HEK293 (cell line): ENCODE results near the gene TRMT1.

ENCODE experiments used
- BCL11B ChIP-seq: fragments of 450-650 bp; formaldehyde crosslinking; IDR thresholded peaks from 2 replicates; pipeline ENCODE4 v1.5.1; 2016; ENCODE audit warnings: low read depth, missing biosample characterization, missing genetic modification characterization
- HOXD13 ChIP-seq: sonication (generic); formaldehyde crosslinking; IDR thresholded peaks from 2 replicates; pipeline ENCODE4 v1.8.0; 2022; ENCODE audit warnings: missing genetic modification reagents, borderline replicate concordance
- KLF10 ChIP-seq: fragments of 450-650 bp; IDR thresholded peaks from 2 replicates; pipeline ENCODE4 v1.5.1; 2018; ENCODE audit warnings: missing biosample characterization, mild to moderate bottlenecking, missing genetic modification characterization
- KLF8 ChIP-seq: fragments of 450-650 bp; formaldehyde crosslinking; IDR thresholded peaks from 2 replicates; pipeline ENCODE4 v1.5.1; 2016; ENCODE audit warnings: missing biosample characterization, missing genetic modification characterization
- MYNN ChIP-seq: fragments of 450-650 bp; formaldehyde crosslinking; IDR thresholded peaks from 2 replicates; pipeline ENCODE4 v1.5.1; 2016; ENCODE audit warnings: missing biosample characterization, missing genetic modification characterization, borderline replicate concordance
- OVOL3 ChIP-seq: fragments of 450-650 bp; formaldehyde crosslinking; IDR thresholded peaks from 2 replicates; pipeline ENCODE4 v1.5.1; 2016; ENCODE audit warnings: missing biosample characterization, missing genetic modification characterization
- WT1 ChIP-seq: fragments of 450-650 bp; formaldehyde crosslinking; IDR thresholded peaks from 2 replicates; pipeline ENCODE4 v1.5.1; 2016; ENCODE audit warnings: missing biosample characterization, missing genetic modification characterization
- YY1 ChIP-seq: fragments of 450-650 bp; formaldehyde crosslinking; IDR thresholded peaks from 2 replicates; pipeline ENCODE4 v1.5.1; 2018; ENCODE audit warnings: missing biosample characterization, missing genetic modification characterization
- ZIC2 ChIP-seq: fragments of 450-650 bp; formaldehyde crosslinking; IDR thresholded peaks from 2 replicates; pipeline ENCODE4 v1.5.1; 2016; ENCODE audit warnings: missing biosample characterization, missing genetic modification characterization
- ZNF366 ChIP-seq: fragments of 450-650 bp; formaldehyde crosslinking; conservative IDR thresholded peaks from 2 replicates; pipeline ENCODE4 v1.5.1; 2016; ENCODE audit warnings: missing biosample characterization, missing genetic modification characterization
- ZNF423 ChIP-seq: fragments of 450-650 bp; formaldehyde crosslinking; IDR thresholded peaks from 2 replicates; pipeline ENCODE4 v1.5.1; 2016; ENCODE audit warnings: missing biosample characterization, missing genetic modification characterization
- ZNF48 ChIP-seq: fragments of 450-650 bp; formaldehyde crosslinking; IDR thresholded peaks from 2 replicates; pipeline ENCODE4 v1.5.1; 2016; ENCODE audit warnings: missing biosample characterization, missing genetic modification characterization
- ZNF555 ChIP-seq: fragments of 450-650 bp; formaldehyde crosslinking; conservative IDR thresholded peaks from 2 replicates; pipeline ENCODE4 v1.5.1; 2017; ENCODE audit warnings: missing biosample characterization, mild to moderate bottlenecking, missing genetic modification characterization, inconsistent platforms
- ZNF596 ChIP-seq: fragments of 450-650 bp; IDR thresholded peaks from 2 replicates; pipeline ENCODE4 v1.5.0; 2018; ENCODE audit warnings: missing biosample characterization, mild to moderate bottlenecking, missing genetic modification characterization, moderate library complexity
- ZNF791 ChIP-seq: fragments of 450-650 bp; formaldehyde crosslinking; IDR thresholded peaks from 2 replicates; pipeline ENCODE4 v1.5.1; 2016; ENCODE audit warnings: missing biosample characterization, missing genetic modification characterization
- ZNF830 ChIP-seq: fragments of 450-650 bp; IDR thresholded peaks from 2 replicates; pipeline ENCODE4 v1.5.0; 2018; ENCODE audit warnings: missing biosample characterization, missing genetic modification characterization, low read depth, mild to moderate bottlenecking, moderate library complexity
- ZSCAN23 ChIP-seq: fragments of 450-650 bp; formaldehyde crosslinking; IDR thresholded peaks from 2 replicates; pipeline ENCODE4 v1.5.1; 2016; ENCODE audit warnings: missing biosample characterization, missing genetic modification characterization
- ZSCAN30 ChIP-seq: fragments of 450-650 bp; IDR thresholded peaks from 2 replicates; pipeline ENCODE4 v1.5.1; 2018; ENCODE audit warnings: missing biosample characterization, mild to moderate bottlenecking, missing genetic modification characterization, moderate library complexity
- TF ChIP-seq, protein P1 (sequence below): fragments of 450-650 bp; formaldehyde crosslinking; IDR thresholded peaks from 2 replicates; pipeline ENCODE4 v1.5.1; 2016; ENCODE audit warnings: missing biosample characterization, missing genetic modification characterization, borderline replicate concordance
- TF ChIP-seq, protein P2 (sequence below): fragments of 450-650 bp; formaldehyde crosslinking; IDR thresholded peaks from 2 replicates; pipeline ENCODE4 v1.5.1; 2016; ENCODE audit warnings: missing biosample characterization, missing genetic modification characterization
- TF ChIP-seq, protein P3 (sequence below): fragments of 450-650 bp; formaldehyde crosslinking; IDR thresholded peaks from 2 replicates; pipeline ENCODE4 v1.5.1; 2017; ENCODE audit warnings: missing biosample characterization, missing genetic modification characterization
- TF ChIP-seq, protein P4 (sequence below): fragments of 450-650 bp; formaldehyde crosslinking; IDR thresholded peaks from 2 replicates; pipeline ENCODE4 v1.5.1; 2016; ENCODE audit warnings: missing biosample characterization, missing genetic modification characterization
- TF ChIP-seq, protein P5 (sequence below): fragments of 450-650 bp; formaldehyde crosslinking; IDR thresholded peaks from 2 replicates; pipeline ENCODE4 v1.5.1; 2016; ENCODE audit warnings: missing biosample characterization, missing genetic modification characterization
- TF ChIP-seq, protein P6 (sequence below): fragments of 450-650 bp; formaldehyde crosslinking; IDR thresholded peaks from 2 replicates; pipeline ENCODE4 v1.5.1; 2016; ENCODE audit warnings: missing biosample characterization, missing genetic modification characterization
- TF ChIP-seq, protein P7 (sequence below): fragments of 450-650 bp; formaldehyde crosslinking; IDR thresholded peaks from 2 replicates; pipeline ENCODE4 v1.5.1; 2016; ENCODE audit warnings: missing biosample characterization, missing genetic modification characterization
- TF ChIP-seq, protein P8 (sequence below): fragments of 450-650 bp; formaldehyde crosslinking; IDR thresholded peaks from 2 replicates; pipeline ENCODE4; 2016; ENCODE audit warnings: missing biosample characterization, missing genetic modification characterization

The TRMT1 gene

DNA sequence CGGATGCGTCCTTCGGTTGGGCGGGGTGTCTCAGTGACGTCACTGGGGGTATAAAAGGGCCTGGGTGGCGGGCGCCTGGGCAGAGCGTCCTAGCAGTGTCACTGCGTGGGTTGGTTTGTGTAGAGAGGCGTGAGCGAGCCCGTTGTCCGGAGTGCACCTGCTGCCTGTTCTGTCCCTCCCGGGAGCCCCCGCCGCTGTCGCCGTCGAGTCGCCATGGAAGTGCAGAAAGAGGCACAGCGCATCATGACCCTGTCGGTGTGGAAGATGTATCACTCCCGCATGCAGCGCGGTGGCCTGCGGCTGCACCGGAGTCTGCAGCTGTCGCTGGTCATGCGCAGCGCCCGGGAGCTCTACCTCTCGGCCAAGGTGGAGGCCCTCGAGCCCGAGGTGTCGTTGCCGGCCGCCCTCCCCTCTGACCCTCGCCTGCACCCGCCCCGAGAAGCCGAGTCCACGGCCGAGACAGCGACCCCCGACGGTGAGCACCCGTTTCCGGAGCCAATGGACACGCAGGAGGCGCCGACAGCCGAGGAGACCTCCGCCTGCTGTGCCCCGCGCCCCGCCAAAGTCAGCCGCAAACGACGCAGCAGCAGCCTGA, 36.5 kb upstream of the TRMT1 start (continued):
- TF ChIP-seq, protein P1, sequence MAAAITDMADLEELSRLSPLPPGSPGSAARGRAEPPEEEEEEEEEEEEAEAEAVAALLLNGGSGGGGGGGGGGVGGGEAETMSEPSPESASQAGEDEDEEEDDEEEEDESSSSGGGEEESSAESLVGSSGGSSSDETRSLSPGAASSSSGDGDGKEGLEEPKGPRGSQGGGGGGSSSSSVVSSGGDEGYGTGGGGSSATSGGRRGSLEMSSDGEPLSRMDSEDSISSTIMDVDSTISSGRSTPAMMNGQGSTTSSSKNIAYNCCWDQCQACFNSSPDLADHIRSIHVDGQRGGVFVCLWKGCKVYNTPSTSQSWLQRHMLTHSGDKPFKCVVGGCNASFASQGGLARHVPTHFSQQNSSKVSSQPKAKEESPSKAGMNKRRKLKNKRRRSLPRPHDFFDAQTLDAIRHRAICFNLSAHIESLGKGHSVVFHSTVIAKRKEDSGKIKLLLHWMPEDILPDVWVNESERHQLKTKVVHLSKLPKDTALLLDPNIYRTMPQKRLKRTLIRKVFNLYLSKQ (tag by site-specific recombination): 0 out of 2 replicates have a peak, but pooled peaks have one; percentile 22
- TF ChIP-seq WT1: peak; percentile 60; the same call in 1 of the 2 replicates
- TF ChIP-seq, protein P2, sequence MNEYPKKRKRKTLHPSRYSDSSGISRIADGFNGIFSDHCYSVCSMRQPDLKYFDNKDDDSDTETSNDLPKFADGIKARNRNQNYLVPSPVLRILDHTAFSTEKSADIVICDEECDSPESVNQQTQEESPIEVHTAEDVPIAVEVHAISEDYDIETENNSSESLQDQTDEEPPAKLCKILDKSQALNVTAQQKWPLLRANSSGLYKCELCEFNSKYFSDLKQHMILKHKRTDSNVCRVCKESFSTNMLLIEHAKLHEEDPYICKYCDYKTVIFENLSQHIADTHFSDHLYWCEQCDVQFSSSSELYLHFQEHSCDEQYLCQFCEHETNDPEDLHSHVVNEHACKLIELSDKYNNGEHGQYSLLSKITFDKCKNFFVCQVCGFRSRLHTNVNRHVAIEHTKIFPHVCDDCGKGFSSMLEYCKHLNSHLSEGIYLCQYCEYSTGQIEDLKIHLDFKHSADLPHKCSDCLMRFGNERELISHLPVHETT (tag by site-specific recombination): peak; percentile 81
- TF ChIP-seq KLF10: peak; percentile 74
- TF ChIP-seq ZIC2: peak; percentile 29; the same call in 1 of the 2 replicates
- 0 out of 2 replicates have a peak, but pooled peaks have one; percentile 33 for TF ChIP-seq HOXD13 (CRISPR knock-in tag)
- TF ChIP-seq, protein P3, sequence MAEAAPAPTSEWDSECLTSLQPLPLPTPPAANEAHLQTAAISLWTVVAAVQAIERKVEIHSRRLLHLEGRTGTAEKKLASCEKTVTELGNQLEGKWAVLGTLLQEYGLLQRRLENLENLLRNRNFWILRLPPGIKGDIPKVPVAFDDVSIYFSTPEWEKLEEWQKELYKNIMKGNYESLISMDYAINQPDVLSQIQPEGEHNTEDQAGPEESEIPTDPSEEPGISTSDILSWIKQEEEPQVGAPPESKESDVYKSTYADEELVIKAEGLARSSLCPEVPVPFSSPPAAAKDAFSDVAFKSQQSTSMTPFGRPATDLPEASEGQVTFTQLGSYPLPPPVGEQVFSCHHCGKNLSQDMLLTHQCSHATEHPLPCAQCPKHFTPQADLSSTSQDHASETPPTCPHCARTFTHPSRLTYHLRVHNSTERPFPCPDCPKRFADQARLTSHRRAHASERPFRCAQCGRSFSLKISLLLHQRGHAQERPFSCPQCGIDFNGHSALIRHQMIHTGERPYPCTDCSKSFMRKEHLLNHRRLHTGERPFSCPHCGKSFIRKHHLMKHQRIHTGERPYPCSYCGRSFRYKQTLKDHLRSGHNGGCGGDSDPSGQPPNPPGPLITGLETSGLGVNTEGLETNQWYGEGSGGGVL: 0 out of 2 replicates have a peak, but pooled peaks have one; percentile 28
- peak; percentile 69 for TF ChIP-seq YY1 (tag by site-specific recombination)
- TF ChIP-seq ZSCAN30: peak; percentile 49; the same call in 1 of the 2 replicates
- TF ChIP-seq ZSCAN23 (tag by site-specific recombination): peak; percentile 89; the same call in 1 of the 2 replicates
- TF ChIP-seq, protein P4, sequence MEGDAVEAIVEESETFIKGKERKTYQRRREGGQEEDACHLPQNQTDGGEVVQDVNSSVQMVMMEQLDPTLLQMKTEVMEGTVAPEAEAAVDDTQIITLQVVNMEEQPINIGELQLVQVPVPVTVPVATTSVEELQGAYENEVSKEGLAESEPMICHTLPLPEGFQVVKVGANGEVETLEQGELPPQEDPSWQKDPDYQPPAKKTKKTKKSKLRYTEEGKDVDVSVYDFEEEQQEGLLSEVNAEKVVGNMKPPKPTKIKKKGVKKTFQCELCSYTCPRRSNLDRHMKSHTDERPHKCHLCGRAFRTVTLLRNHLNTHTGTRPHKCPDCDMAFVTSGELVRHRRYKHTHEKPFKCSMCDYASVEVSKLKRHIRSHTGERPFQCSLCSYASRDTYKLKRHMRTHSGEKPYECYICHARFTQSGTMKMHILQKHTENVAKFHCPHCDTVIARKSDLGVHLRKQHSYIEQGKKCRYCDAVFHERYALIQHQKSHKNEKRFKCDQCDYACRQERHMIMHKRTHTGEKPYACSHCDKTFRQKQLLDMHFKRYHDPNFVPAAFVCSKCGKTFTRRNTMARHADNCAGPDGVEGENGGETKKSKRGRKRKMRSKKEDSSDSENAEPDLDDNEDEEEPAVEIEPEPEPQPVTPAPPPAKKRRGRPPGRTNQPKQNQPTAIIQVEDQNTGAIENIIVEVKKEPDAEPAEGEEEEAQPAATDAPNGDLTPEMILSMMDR (tag by site-specific recombination): peak; percentile 97
- no peak for TF ChIP-seq ZNF830 (tag by site-specific recombination)
- TF ChIP-seq, protein P5, sequence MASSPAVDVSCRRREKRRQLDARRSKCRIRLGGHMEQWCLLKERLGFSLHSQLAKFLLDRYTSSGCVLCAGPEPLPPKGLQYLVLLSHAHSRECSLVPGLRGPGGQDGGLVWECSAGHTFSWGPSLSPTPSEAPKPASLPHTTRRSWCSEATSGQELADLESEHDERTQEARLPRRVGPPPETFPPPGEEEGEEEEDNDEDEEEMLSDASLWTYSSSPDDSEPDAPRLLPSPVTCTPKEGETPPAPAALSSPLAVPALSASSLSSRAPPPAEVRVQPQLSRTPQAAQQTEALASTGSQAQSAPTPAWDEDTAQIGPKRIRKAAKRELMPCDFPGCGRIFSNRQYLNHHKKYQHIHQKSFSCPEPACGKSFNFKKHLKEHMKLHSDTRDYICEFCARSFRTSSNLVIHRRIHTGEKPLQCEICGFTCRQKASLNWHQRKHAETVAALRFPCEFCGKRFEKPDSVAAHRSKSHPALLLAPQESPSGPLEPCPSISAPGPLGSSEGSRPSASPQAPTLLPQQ (tag by site-specific recombination): peak; percentile 46
- TF ChIP-seq KLF8 (tag by site-specific recombination): peak; percentile 86
- TF ChIP-seq ZNF423 (tag by site-specific recombination): no peak
- TF ChIP-seq, protein P6, sequence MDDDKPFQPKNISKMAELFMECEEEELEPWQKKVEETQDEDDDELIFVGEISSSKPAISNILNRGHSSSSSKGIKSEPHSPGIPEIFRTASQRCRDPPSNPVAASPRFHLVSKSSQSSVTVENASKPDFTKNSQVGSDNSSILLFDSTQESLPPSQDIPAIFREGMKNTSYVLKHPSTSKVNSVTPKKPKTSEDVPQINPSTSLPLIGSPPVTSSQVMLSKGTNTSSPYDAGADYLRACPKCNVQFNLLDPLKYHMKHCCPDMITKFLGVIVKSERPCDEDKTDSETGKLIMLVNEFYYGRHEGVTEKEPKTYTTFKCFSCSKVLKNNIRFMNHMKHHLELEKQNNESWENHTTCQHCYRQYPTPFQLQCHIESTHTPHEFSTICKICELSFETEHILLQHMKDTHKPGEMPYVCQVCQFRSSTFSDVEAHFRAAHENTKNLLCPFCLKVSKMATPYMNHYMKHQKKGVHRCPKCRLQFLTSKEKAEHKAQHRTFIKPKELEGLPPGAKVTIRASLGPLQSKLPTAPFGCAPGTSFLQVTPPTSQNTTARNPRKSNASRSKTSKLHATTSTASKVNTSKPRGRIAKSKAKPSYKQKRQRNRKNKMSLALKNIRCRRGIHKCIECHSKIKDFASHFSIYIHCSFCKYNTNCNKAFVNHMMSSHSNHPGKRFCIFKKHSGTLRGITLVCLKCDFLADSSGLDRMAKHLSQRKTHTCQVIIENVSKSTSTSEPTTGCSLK (tag by site-specific recombination): no peak
- no peak for TF ChIP-seq ZNF555 (tag by site-specific recombination)
- TF ChIP-seq, protein P7, sequence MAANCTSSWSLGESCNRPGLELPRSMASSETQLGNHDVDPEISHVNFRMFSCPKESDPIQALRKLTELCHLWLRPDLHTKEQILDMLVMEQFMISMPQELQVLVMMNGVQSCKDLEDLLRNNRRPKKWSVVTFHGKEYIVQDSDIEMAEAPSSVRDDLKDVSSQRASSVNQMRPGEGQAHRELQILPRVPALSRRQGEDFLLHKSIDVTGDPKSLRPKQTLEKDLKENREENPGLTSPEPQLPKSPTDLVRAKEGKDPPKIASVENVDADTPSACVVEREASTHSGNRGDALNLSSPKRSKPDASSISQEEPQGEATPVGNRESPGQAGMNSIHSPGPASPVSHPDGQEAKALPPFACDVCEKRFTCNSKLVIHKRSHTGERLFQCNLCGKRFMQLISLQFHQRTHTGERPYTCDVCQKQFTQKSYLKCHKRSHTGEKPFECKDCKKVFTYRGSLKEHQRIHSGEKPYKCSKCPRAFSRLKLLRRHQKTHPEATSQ (tag by site-specific recombination): 0 out of 2 replicates have a peak, but pooled peaks have one; percentile 85
- TF ChIP-seq OVOL3: peak; percentile 51; the same call in 1 of the 2 replicates
- 0 out of 2 replicates have a peak, but pooled peaks have one; percentile 29 for TF ChIP-seq ZNF791 (tag by site-specific recombination)
- peak; percentile 74 for TF ChIP-seq BCL11B (tag by site-specific recombination)
- TF ChIP-seq, protein P8, sequence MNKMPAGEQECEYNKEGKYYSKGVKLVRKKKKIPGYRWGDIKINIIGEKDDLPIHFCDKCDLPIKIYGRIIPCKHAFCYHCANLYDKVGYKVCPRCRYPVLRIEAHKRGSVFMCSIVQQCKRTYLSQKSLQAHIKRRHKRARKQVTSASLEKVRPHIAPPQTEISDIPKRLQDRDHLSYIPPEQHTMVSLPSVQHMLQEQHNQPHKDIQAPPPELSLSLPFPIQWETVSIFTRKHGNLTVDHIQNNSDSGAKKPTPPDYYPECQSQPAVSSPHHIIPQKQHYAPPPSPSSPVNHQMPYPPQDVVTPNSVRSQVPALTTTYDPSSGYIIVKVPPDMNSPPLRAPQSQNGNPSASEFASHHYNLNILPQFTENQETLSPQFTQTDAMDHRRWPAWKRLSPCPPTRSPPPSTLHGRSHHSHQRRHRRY (tag by site-specific recombination): peak; percentile 39; the same call in 1 of the 2 replicates
- TF ChIP-seq ZNF48: no peak
- TF ChIP-seq ZNF366 (tag by site-specific recombination): 0 out of 2 replicates have a peak, but pooled peaks have one; percentile 45
- TF ChIP-seq ZNF596 (tag by site-specific recombination): no peak; the same call in 1 of the 2 replicates
- TF ChIP-seq MYNN: no peak
